Adipocyte (in vitro differentiated cells): ENCODE results near the gene SFTA2.

ENCODE experiments used
- DNase-seq: peaks from one replicate; pipeline ENCODE4 v3.0.0-alpha.2; 2015; ENCODE audit warnings: low read depth
- H3K27me3 ChIP-seq: replicated peaks from 2 replicates; pipeline ENCODE4 v1.7.0; 2013; ENCODE audit warnings: mild to moderate bottlenecking, low read length, moderate library complexity; ENCODE audit not compliant: control insufficient read depth, insufficient read depth
- H3K36me3 ChIP-seq: 2 replicates; pipeline ENCODE4 v1.7.0; 2013; ENCODE audit warnings: low read length, mild to moderate bottlenecking, moderate library complexity; ENCODE audit not compliant: control insufficient read depth, insufficient read depth, severe bottlenecking
- H3K4me1 ChIP-seq: 2 replicates; pipeline ENCODE4 v1.7.0; 2013; ENCODE audit warnings: mild to moderate bottlenecking, low read length, moderate library complexity; ENCODE audit not compliant: control insufficient read depth, insufficient read depth
- H3K4me3 ChIP-seq: 2 replicates; pipeline ENCODE4 v1.7.0; 2013; ENCODE audit warnings: mild to moderate bottlenecking, low read length, moderate library complexity
- H3K9ac ChIP-seq: 2 replicates; pipeline ENCODE4 v1.7.0; 2013; ENCODE audit warnings: mild to moderate bottlenecking, low read length, moderate library complexity
- H3K9me3 ChIP-seq: 2 replicates; pipeline ENCODE4 v1.7.0; 2013; ENCODE audit warnings: mild to moderate bottlenecking, low read length, moderate library complexity; ENCODE audit not compliant: control insufficient read depth

The SFTA2 gene

GRCh38 chr6:30882759-30883684, 48.9 kb downstream of the SFTA2 start:
- H3K4me1 ChIP-seq, result peaks cover 49% of the 10 kb centered on the region
- no peaks in the 10 kb centered on the region for H3K36me3 ChIP-seq
- peak; percentile 17 for DNase-seq
- H3K4me3 ChIP-seq, result peak overlapping the region; percentile 31
- H3K27me3 ChIP-seq, result no peaks in the 10 kb centered on the region
- H3K9me3 ChIP-seq, result no peaks in the 10 kb centered on the region
- H3K9ac ChIP-seq, result peak overlapping the region; percentile 42

- H3K9ac ChIP-seq, result peak overlapping the region; percentile 23
- no peaks in the 10 kb centered on the region for H3K27me3 ChIP-seq
- no peaks in the 10 kb centered on the region for H3K9me3 ChIP-seq
- no peaks in the 10 kb centered on the region for H3K36me3 ChIP-seq
- DNase-seq, result peak; percentile 63
- H3K4me3 ChIP-seq, result no peak overlapping the region
- peaks cover 49% of the 10 kb centered on the region for H3K4me1 ChIP-seq
Observed at GRCh38 chr6:30882204-30882758, 49.7 kb downstream of the SFTA2 start.

- peaks cover 53% of the 10 kb centered on the region for H3K4me1 ChIP-seq
- no peaks in the 10 kb centered on the region for H3K36me3 ChIP-seq
- peak; percentile 22 for DNase-seq
- no peaks in the 10 kb centered on the region for H3K9me3 ChIP-seq
- no peak overlapping the region for H3K4me3 ChIP-seq
- H3K27me3 ChIP-seq, result no peaks in the 10 kb centered on the region
- H3K9ac ChIP-seq, result peak overlapping the region; percentile 23
Observed at GRCh38 chr6:30881392-30882203, 50.4 kb downstream of the SFTA2 start.
